ENCODE measurements around the gene PTPRM.

DNA sequence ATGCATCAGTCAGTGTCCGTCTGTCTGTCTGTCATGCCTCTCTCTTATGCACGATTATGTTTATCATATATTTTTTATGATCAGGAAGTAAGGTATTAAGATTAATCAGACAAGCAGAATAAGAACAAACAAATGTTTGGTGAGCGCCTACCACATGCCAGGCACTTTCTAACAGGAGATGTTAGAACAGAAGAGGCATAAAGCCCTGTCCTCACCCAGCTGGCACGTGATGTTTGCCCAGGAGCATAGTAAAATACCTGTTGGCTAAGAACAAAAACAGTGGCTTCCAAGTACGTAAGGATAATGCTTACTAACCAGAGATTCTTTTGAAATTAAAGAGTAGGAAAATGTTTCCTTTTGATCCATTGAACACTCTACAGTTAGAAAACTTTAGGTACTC lies 661.9 kb downstream of the PTPRM start:
- TF ChIP-seq, protein P1, sequence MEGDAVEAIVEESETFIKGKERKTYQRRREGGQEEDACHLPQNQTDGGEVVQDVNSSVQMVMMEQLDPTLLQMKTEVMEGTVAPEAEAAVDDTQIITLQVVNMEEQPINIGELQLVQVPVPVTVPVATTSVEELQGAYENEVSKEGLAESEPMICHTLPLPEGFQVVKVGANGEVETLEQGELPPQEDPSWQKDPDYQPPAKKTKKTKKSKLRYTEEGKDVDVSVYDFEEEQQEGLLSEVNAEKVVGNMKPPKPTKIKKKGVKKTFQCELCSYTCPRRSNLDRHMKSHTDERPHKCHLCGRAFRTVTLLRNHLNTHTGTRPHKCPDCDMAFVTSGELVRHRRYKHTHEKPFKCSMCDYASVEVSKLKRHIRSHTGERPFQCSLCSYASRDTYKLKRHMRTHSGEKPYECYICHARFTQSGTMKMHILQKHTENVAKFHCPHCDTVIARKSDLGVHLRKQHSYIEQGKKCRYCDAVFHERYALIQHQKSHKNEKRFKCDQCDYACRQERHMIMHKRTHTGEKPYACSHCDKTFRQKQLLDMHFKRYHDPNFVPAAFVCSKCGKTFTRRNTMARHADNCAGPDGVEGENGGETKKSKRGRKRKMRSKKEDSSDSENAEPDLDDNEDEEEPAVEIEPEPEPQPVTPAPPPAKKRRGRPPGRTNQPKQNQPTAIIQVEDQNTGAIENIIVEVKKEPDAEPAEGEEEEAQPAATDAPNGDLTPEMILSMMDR (conservative IDR thresholded peaks at IDR 0.05; ENCODE audit: low read length): no peak
- TF ChIP-seq EZH2phosphoT487 (IDR thresholded peaks at IDR 0.05; ENCODE audit: borderline replicate concordance): no peak

Measured in Loucy (cell line).